ENCODE results near the gene FAM53C.

Gene FAM53C

GRCh38 chr5:138337685-138338410 lies at the start of gene FAM53C:
Gene FAM53C (plus strand): TSS chr5:138338266. CDS start chr5:138341336, 3,070 bp downstream.
- H3K4me3 ChIP-seq (ENCODE audit: low read depth in 1 of 2, low read length in 1 of 2), result peak within 1 kb of the TSS; percentile 83 to 95
- H3K27ac ChIP-seq, result peak within 1 kb of the TSS; percentile 99
- H3K4me1 ChIP-seq (ENCODE audit: control insufficient read depth in 1 of 2, insufficient read depth in 1 of 2, low read depth in 1 of 2, low read length in 1 of 2), result peaks cover 43 to 48% of the 10 kb centered on the region in 2 experiments

GRCh38 chr5:138289296-138289695 lies 48.8 kb upstream of the FAM53C start:
- H3K27ac ChIP-seq, result no peak overlapping the region
- H3K4me1 ChIP-seq (ENCODE audit: control insufficient read depth in 1 of 2, insufficient read depth in 1 of 2, low read depth in 1 of 2, low read length in 1 of 2), result no peaks in the 10 kb centered on the region
- H3K9me3 ChIP-seq, result no peaks in the 10 kb centered on the region
- TF ChIP-seq CTCF (IDR thresholded peaks at IDR 0.05), result no peak
- no peak overlapping the region for H3K4me3 ChIP-seq (ENCODE audit: low read depth in 1 of 2, low read length in 1 of 2)
- peaks cover 44% of the 10 kb centered on the region for H3K36me3 ChIP-seq
- no peaks in the 10 kb centered on the region for H3K27me3 ChIP-seq

More at GRCh38 chr5:138337685-138338410, at the start of gene FAM53C:
- Histone ChIP-seq H3K36me3 (peaks cover 28% of the 10 kb centered on the region), H3K27me3 (no peaks in the 10 kb centered on the region), H3K9me3 (no peaks in the 10 kb centered on the region)
- peak; percentile 24 for TF ChIP-seq CTCF (IDR thresholded peaks at IDR 0.05)

- H3K36me3 ChIP-seq, result peaks cover 10% of the 10 kb centered on the region
- H3K27ac ChIP-seq, result no peak overlapping the region
- no peak overlapping the region for H3K4me3 ChIP-seq (ENCODE audit: low read depth in 1 of 2, low read length in 1 of 2)
- H3K4me1 ChIP-seq (ENCODE audit: control insufficient read depth in 1 of 2, insufficient read depth in 1 of 2, low read depth in 1 of 2, low read length in 1 of 2), result no peaks in the 10 kb centered on the region
- no peaks in the 10 kb centered on the region for H3K9me3 ChIP-seq
- TF ChIP-seq CTCF (IDR thresholded peaks at IDR 0.05), result no peak
- H3K27me3 ChIP-seq, result no peaks in the 10 kb centered on the region
Observed at GRCh38 chr5:138303372-138303771, 34.7 kb upstream of the FAM53C start.

- Histone ChIP-seq H3K9me3 (no peaks in the 10 kb centered on the region), H3K4me3 (ENCODE audit: low read depth in 1 of 2, low read length in 1 of 2) (no peak overlapping the region), H3K36me3 (peaks cover 10% of the 10 kb centered on the region), H3K27ac (no peak overlapping the region), H3K4me1 (ENCODE audit: control insufficient read depth in 1 of 2, insufficient read depth in 1 of 2, low read depth in 1 of 2, low read length in 1 of 2) (no peaks in the 10 kb centered on the region), H3K27me3 (no peaks in the 10 kb centered on the region)
- TF ChIP-seq CTCF (IDR thresholded peaks at IDR 0.05), result no peak
Observed at GRCh38 chr5:138305797-138306196, 32.3 kb upstream of the FAM53C start.

- no peak for TF ChIP-seq CTCF (IDR thresholded peaks at IDR 0.05)
- Histone ChIP-seq H3K4me3 (ENCODE audit: low read depth in 1 of 2, low read length in 1 of 2) (no peak overlapping the region), H3K27ac (no peak overlapping the region), H3K9me3 (no peaks in the 10 kb centered on the region), H3K27me3 (no peaks in the 10 kb centered on the region), H3K4me1 (ENCODE audit: control insufficient read depth in 1 of 2, insufficient read depth in 1 of 2, low read depth in 1 of 2, low read length in 1 of 2) (no peaks in the 10 kb centered on the region), H3K36me3 (peaks cover 39% of the 10 kb centered on the region)
Observed at GRCh38 chr5:138315751-138316278, 22.3 kb upstream of the FAM53C start.
